ENCODE data around the gene HOXA6.

GRCh38 chr7:27137640-27138315, 9.8 kb downstream of the HOXA6 start:
- TF ChIP-seq POLR2AphosphoS5 (IDR thresholded peaks at IDR 0.05; ENCODE audit: low read depth, low read length), result no peak
- TF ChIP-seq REST (IDR thresholded peaks at IDR 0.05; ENCODE audit: insufficient read depth in 1 of 2, low read depth in 2 of 2, low read length in 1 of 2), result no peak
- no peak for TF ChIP-seq CTCF (IDR thresholded peaks at IDR 0.05)
- no peak for TF ChIP-seq SIN3A (IDR thresholded peaks at IDR 0.05; ENCODE audit: borderline replicate concordance, insufficient read depth, low read depth, low read length)

All from Panc1 (cell line).